ENCODE results near the gene WDFY2. TPM values are rescaled to one million over a fixed set of nuclear protein-coding genes. Genes with fewer than 3 reads are reported as not detected.

Gene WDFY2
- total RNA-seq, 1 experiment from 2014 or later = 26.4 TPM

DNA sequence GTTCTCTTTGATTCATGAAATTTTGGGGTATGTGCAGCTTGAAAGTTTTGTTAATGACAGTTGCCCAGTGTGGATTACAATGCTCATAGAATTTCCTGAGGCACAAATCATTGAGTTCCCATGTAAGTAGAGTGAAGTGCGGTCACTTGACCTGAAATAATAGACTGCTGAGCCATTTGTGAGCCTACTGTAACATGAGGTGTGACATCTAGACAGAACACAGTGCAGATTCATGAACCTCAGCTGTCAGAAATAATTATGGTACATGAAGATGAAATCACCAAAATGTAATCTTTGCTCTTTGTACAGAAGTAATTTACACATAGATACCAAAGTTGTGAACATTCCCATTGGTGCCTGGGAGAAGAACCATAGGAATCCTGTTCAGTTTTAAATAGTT, 135.1 kb downstream of the WDFY2 start:
- Mint-ChIP-seq H3K27ac (no peak overlapping the region), H3K27me3 (ENCODE audit: low read depth) (no peaks in the 10 kb centered on the region), H3K4me3 (no peak overlapping the region), H3K9me3 (no peaks in the 10 kb centered on the region), H3K4me1 (peaks cover 0 to 13% of the 10 kb centered on the region in 2 experiments; a peak in 2 of 4 replicates), H3K36me3 (ENCODE audit: insufficient read depth in 1 of 3, low read depth in 3 of 3) (peaks cover 0 to 5% (median 0%) of the 10 kb centered on the region in 3 experiments; a peak in 2 of 7 replicates)
- Histone ChIP-seq H3K4me2 (ENCODE audit: insufficient read depth, insufficient read length, low read length) (no peak overlapping the region), H3T11ph (ENCODE audit: low read length) (no peak overlapping the region), H2BK20ac (ENCODE audit: low read depth, low read length, poor library complexity, severe bottlenecking) (no peak overlapping the region), H3K27ac (ENCODE audit: insufficient read length, low read depth, low read length) (no peak overlapping the region), H3K4me1 (ENCODE audit: insufficient read depth, low read length) (no peaks in the 10 kb centered on the region), H3K79me1 (ENCODE audit: insufficient read depth, low read depth, low read length, poor library complexity, severe bottlenecking) (no peaks in the 10 kb centered on the region), H3K27me3 (ENCODE audit: insufficient read depth, low read length) (no peaks in the 10 kb centered on the region), H3K9me3 (ENCODE audit: control insufficient read depth, low read depth, low read length) (no peaks in the 10 kb centered on the region), H2BK5ac (ENCODE audit: insufficient read length, low read length) (no peak overlapping the region), H3K18ac (ENCODE audit: insufficient read length, low read depth, low read length) (no peak overlapping the region), H4K8ac (replicated peaks; ENCODE audit: insufficient read length, low read depth, low read length) (no peak overlapping the region), H3K23me2 (ENCODE audit: insufficient read length, low read depth, low read length, poor library complexity, severe bottlenecking) (no peaks in the 10 kb centered on the region), H4K5ac (ENCODE audit: insufficient read length, low read depth, low read length) (no peak overlapping the region), H3K56ac (ENCODE audit: insufficient read length, low read depth, low read length) (no peak overlapping the region), H4K91ac (ENCODE audit: insufficient read length, low read depth, low read length) (no peak overlapping the region), H3K9ac (ENCODE audit: extremely low read depth, insufficient read length, low read length) (no peak overlapping the region), H2AFZ (ENCODE audit: low read length) (no peak overlapping the region), H2AK5ac (ENCODE audit: insufficient read length, low read length) (no peak overlapping the region), H2BK12ac (ENCODE audit: insufficient read length, low read depth, low read length) (no peak overlapping the region), H3K4ac (ENCODE audit: low read depth, low read length) (no peak overlapping the region), H3K23ac (ENCODE audit: insufficient read length, low read depth, low read length) (no peak overlapping the region), H2BK120ac (ENCODE audit: low read depth, low read length, poor library complexity, severe bottlenecking) (no peak overlapping the region), H3K14ac (ENCODE audit: insufficient read depth, low read length) (no peak overlapping the region), H3K79me2 (ENCODE audit: insufficient read depth, low read length) (peaks cover 2% of the 10 kb centered on the region; the same call in 1 of the 2 replicates), H4K20me1 (ENCODE audit: control insufficient read depth, insufficient read depth, insufficient read length) (no peaks in the 10 kb centered on the region), H2BK15ac (ENCODE audit: low read depth, low read length) (no peak overlapping the region)
- TF ChIP-seq CTCF (conservative IDR thresholded peaks at IDR 0.05) = no peak
- no peak for DNase-seq
- WGBS (ENCODE audit: extremely low coverage, insufficient read length, low lambda C conversion rate) = no CpG with 5 or more reads among the region's 1 CpG
